ENCODE results near the gene ZDHHC6.
"Not testable (repeated sequence)": the region's sequence is repeated elsewhere in the genome, so short reads cannot be mapped to it uniquely, and the experiment has no call there.

Gene ZDHHC6

DNA sequence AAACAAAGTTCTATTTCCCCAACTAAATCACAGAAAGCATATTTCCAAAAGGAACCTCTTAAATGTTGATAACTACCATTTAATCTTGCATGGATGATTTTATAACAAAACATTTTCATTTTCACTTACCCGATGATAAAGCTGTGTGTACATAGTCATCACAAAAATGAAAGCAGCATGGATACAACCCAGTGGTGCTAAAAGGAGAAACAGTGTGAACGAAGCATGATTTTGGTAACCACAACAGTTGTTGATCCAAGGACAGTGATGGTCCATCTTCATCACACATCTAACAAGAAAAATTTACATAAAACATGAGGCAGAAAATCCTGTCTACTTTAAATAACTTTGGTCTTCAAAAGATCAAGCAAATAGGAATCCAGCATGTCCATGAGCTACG, 4.7 kb downstream of the ZDHHC6 start:
- DNase-seq = no peak

DNA sequence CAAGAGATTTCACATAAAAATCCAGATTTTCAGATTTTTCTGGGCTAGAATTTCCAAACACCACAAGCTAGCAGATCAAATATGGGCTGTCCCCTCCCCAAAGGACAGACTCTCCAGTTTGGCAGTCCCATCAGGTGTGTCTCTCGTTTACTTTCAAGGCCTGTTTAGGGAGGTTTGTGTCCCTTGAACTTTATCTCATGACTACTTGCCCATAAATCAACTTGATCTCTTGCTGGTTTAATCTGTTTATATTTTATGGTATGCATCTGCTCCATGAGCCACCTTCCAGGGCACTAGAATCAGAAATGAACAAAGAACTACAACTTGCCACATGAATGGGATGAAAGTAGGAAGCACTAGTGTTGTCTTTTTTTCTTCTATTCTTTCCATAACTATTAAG, 5.2 kb downstream of the ZDHHC6 start:
- no peak for DNase-seq

DNA sequence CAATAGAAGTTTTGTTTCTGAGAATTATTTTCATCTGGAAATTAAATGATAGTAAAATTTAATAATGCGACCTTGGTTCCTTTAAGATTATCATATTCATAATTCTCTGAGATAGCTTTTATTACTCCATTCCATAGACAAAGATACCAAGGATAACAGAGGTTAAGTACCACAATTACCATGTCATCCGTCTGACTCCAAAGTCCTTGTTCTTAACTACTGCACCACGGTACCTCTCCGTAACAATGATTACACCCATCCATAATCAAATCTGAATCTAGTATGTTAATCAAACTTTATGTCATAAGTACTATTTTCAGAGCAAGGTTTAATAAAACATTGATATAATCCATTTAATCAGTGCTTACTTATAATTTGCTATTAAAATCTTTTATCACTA, 8.4 kb downstream of the ZDHHC6 start:
- DNase-seq = no peak

DNA sequence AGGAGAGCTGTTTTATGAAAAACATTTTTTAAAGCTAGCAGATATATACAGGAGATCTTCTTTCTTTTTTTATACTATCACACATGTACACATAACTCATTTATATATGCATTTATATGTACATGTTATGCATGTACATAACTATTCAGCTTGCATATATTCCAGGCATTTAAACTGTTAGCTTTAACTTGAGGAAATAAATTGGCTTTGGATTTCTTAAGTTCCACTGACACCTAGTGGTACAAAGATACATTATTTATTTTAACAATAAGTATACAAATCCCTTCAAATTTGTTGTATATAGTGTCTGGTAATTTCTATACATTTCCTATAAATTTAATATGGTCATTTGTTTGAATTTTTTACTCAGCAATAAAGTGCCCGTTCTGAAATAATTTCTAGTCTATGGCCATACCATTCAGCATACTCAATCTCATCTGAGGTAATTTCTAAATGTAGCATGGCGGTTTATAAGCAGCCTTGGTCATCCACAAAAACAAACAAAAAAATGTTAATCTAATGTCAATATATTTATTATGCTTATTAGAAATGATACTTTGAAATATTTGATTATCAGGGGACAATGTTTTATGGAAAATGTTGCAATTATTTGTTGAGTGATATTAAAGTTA, 11.6 kb downstream of the ZDHHC6 start:
- DNase-seq = no peak

DNA sequence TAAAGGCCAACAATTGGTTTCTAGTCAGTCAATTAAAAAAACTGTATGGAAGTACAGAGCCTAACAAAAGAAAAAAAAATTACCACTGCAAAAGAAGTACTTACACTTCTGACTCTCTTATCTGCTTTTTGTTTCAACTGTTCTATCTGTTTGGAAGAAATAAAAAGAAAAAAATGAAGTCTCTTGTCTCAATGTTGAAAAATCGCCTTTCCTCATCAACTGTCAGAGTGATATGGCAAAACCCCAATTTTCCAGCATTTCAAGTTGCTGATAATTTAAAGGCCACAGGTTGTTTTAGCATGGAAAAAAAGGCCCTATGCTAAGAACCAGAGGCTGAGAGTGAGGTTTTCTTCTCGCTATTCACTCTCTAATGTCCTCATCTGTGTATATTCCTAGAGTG, 13.6 kb downstream of the ZDHHC6 start:
- DNase-seq = no peak

DNA sequence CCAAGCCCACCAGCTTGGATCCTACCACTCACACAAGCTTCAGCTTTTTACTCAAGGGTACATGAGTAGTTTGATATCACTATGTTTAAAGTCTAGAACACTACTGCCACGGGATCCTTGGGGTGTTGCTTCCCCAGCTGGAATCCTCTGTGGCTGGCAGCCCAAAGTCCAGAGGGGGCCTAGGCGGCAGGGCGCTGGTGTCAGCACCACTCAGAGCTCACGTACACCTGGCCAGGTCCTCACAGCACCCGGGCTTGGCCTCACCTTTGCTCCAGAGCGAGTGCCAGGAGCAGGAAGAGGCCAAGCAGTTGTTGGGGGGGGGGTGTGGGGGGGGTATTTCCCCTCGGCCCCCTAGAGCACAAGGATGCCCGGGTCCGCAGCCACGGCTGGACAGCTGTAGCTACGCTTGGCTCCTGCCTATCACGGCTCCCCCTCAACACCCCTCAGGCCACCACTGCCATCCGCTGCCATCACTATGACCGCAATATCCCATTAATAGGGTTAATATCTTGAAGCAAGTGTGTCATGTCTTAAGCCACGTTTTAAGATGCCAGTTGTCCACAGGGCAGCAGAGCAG, 17.0 kb downstream of the ZDHHC6 start:
- no peak for DNase-seq

DNA sequence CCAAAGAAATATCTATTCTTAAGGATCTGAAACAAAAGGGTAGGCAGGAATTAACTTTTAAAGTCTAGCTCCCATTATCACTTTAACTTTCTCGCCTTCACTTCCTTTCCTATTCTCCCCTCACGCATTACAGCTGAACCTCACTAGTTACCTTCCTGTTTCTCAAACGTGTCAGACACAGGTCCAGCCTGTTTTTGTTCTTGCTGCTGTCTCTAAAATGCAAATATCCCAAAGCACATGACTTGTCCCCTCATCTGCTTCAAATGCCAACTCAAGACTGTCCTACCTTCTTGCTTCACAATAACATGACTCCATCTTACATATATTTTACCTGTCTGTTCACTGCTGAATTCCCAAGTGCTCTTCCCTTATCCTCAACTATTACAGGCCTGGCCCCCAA, 17.6 kb downstream of the ZDHHC6 start:
- no peak for DNase-seq

DNA sequence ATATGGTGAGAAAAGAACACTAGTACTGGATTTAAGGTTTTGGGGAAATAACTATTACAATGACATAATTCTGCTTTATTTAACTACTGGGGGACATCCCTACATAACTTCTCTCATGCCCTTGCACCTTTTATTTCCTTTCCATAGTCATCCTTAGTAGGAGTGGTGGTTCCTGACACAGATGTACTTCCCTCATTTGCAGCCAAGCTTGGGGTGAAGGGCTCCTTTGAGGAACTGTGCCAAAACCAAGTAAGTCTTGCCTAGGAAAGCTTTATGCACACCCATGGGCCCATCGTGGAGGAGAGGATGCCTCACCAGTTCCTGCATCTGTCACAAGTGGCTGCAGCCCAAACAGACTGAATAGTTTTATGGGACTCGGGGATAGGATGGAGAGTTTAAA, 20.6 kb downstream of the ZDHHC6 start:
- no peak for DNase-seq

DNA sequence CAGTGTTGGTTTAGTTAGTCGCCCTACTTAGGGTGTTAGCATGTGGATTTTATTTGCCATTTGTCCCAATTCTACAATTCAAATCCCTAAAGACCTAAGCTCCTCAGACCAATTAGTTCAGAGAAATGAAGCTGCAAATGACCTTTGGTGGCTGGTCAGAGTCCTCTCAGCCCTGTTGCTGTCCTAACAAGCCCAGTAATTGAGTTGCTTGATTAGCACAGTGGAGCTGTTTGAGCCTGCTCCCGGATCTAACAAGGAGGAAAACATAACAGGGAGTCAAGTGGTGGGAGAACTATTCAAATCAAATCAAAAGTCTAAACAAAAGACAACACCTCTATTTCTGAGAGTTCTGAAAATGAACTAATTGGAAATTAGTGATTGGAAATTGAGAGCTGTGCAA, 22.1 kb downstream of the ZDHHC6 start:
- DNase-seq = no peak

DNA sequence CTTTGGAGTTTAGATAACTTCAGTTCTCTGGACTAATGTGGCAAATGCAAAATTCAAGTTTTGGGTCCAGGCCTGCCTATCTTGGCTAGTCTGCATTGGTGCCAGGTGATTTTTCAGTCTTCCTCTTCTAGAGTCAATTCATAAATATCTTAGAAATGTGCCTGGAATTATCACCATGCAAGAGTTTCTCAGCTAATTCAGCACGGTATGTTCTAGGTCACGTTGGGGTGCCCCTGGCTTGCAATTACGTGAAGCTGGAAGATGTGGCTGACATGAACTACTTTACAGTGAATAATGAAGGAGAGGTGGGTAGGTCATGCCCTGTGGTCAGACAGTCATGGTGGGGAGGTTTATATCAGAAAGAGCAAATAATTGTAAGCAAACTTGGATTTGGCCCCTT, 25.0 kb downstream of the ZDHHC6 start:
- DNase-seq = no peak

DNA sequence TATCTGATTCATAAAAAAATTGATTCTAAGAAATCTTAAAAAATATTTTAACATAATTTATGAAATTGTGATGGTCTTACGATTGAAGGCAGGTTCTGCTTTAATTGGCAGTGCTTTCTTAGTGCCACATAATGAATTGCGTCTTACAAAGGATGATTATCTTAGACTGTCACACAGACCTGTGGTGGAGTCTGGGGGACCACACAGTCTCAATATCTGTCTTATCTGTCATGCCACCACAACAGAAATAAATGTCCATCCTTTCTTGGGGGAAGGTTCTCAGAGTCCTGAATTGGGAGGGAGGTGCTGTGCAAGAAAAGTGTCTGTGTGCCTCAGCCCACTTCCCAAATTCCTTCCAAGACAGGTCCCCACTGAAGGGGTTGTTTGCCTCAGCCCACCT, 34.0 kb downstream of the ZDHHC6 start:
- no peak for DNase-seq

DNA sequence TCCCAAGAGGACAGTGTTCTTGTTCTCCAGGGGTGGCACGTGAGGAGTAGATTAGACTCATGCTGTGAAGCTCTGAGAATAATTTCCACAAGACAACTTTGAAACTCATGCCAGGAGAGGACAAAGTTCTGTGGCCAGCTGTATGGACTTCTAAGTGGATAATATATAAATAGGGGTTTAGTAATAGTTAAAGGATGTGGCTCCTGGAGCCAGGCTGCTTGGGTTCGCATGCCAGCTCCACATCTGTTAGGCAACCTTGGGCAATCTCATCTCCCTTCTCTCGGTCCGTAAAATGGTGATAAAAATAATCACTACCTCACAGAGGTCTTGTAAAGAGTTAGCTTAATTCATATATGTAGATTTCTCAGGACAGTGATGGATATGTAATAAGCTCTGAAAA, 37.0 kb downstream of the ZDHHC6 start:
- DNase-seq = no peak

DNA sequence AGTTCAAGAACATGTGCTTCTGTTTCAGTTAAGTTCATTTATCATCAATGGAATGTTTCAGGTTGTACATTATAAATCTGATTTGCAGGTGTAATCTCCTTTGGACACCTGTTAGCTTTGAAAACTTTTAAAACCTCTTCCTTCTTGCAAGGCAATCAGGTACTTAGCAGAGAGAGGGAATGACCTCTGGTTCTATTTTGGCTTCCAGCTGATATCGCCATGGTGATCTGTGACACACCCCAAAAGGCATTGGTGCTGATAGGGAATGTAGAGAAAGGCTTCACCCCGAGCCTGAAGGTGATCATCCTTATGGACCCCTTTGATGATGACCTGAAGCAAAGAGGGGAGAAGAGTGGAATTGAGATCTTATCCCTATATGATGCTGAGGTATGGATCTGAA, 37.4 kb downstream of the ZDHHC6 start:
- DNase-seq = no peak

DNA sequence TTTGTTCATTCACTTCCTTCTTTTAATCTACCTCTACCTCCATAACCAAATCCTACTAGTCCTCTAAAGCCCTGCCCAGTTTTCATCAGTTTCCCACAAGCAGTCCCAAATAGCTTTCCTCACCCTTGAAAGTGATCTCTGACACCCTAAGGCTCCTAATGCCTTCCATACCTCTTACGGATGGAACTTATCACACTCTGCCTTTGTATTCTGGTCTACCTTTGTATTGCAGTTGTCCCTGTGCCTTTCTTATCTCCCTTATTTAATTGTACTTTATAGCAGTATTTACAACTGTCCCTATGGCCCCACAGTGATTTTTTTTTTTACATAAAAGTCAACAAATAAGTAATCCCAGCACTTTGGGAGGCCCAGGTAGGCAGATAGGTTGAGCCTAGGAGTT, 39.0 kb downstream of the ZDHHC6 start:
- DNase-seq = no peak

DNA sequence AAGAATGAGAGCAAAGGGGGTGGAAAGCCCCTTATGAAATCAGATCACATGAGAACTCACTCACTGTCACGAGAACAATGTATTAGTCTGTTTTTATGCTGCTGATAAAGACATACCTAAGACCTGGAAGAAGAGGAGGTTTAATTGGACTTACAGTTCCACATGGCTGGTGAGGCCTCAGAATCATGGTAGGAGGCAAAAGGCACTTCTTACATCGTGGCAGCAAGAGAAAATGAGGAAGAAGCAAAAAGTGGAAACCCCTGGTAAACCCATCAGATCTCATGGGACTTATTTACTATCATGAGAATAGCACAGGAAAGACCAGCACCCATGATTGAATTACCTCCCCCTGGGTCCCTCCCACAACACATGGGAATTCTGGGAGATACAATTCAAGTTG, 39.9 kb downstream of the ZDHHC6 start:
- DNase-seq = not testable (repeated sequence)

DNA sequence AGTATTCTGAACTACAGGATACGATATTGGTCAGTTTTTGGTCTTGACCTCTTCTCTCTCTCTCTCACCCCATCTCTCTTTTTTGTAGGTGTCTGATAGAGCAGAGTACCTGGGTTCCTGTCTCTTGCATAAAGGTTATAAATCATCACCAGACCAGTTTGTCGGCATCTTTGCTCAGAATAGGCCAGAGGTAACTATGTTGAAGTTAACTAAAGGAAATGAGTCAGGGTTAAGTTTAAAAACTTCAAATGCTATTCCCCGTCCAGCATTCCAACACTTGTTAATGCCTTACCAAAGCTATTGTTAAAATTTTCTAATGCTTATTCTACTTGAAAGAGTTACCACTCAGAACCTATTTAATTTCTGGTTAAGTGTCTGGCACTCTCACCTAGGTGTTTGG, 42.1 kb downstream of the ZDHHC6 start:
- DNase-seq = no peak

DNA sequence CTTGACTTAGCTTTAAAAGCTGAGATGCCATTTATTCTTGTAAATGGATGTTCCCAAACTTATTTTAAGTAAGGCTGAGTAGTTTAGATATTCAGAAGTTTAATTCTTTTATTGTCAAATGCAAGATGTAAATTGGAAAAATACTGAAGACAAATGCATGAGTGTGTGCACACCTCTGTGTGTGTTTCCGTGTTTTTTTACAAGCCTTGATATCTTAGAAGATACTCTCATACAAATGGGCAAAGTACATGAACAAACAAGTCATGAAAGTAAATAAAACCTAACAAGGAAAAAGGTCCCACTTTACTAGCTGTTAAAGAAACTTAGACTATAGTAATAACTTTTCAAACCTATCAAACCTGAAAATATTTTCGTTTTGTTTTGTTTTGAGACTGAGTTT, 43.8 kb downstream of the ZDHHC6 start:
- no peak for DNase-seq

DNA sequence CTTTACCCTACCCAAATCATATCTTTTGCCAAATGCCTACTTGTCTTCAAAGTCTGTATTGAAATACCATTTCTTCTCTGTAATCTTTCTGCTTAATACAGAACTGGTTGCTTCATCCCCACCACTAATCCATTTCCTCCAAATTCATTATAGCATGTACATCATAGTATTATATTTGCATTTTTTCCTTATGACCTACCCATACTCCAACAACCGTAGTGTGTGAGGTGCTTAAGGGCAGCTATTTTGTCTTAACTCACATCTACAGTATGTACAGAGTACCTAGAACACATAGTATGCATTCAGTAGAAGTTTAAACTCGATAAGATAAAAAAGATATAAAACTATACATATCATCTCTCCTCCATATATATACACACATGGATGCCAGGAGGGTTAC, 49.1 kb downstream of the ZDHHC6 start:
- DNase-seq = no peak

DNA sequence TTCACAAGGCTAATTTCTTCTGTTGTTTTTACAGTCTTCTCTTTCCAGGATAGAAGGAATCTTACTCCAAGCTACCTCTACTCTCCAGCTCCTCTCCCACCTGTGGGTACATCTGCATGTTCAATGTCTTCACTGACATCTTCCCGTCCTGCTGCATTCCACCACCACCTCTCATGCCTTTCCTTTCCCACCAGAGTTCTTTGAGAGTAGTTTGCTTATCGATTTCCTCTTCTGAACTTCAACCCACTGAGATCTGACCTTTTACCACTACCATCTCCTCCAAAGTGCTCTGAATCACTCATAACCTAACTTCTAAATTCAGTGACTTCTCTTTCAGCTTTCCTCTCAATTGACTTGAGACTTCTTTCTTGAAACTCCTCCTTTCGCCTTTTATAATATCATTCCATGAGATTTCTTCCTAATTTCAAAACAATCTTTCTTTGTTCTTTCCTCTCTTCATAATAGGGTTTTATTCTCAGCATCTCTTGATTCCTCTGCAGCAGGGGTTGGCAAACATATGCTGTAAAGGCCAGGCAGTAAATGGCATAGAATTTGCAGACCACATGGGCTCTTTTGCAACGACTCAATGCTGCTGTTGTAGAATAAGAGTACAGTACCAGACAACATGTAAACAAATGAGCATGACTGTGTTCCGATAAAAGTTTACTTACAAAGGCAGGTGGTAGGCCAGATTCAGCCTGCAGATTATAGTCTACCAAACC, 50.7 kb downstream of the ZDHHC6 start:
- no peak for DNase-seq

DNA sequence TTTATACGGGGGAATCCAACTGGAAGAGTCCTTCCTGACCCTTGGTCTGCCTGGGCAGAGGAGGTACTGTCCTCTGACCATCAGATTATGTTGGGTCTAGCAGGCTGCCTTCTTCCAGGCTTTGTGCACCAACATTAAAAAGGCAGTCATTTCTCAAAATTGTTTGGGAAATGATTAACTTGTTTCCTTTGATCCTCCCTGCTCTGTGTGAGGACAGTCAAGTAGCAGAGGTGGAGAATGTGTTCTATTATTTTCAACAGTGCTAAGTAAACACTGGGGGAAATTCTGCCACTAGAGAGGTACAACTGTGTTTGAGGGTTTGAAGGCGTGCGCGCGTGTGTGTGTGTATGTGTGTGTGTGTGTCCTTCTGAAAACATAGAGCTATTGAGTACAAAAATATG, 52.2 kb downstream of the ZDHHC6 start:
- no peak for DNase-seq

DNA sequence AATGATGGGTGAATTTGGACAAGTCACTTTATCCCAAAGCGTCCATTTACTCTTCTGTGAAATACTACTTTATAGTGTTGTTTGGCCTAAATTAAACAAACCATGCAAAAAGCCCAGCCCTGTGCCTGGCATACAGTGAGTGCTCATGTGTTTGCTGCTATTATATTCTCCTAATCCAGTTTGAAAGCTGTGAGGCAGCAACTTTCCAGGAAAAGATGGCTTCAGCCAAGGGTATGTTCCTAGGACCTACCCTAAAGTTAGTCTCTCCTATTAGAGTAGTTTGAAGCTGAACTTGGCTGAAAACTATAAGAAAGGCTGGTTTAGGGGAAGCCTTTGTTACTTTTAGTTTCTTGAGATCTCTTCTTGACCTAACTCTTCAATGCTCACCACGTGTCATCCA, 52.9 kb downstream of the ZDHHC6 start:
- DNase-seq = no peak

DNA sequence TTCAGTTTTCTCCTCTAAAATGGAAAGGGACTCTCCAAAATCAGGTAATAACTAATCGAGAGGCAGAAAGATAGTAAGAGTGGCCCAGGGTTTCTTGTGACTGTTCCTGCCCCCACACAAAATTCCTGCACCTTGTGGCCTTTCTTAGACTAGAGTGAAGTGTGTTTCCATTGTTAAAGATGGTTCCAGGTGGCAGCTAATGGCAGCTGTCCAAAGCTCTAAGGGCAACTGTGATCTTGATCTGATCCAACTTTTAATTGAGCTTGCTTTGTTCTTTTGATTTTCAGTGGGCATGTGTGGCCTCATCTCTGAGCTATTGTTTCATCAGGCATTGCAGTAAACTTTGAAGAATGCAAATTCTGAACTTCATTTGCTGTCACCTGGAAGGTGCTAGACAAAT, 53.4 kb downstream of the ZDHHC6 start:
- no peak for DNase-seq

DNA sequence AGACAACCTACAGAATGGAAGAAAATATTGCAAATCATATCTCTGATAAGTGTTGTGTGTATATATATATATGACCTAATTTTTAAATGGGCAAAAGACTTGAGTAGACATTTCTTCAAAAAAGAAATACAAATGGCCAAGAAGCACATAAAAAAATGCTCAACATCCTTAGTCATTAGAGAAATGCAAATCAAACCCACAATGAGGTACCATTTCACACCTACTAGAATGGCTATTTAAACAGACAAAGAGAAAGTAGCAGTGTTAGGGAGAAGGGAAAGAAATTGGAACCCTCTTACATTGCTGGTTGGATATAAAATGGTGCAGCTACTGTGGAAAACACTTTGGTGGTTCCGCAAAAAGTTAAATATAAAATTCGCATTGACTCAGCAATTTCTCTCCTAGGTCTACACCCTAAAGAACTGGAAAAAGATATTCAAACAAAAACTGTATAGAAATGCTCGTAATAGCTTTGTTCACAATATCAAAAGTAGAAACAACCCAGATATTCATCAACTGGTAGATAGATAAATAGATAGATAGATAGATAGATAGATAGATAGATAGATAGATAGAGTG, 56.5 kb downstream of the ZDHHC6 start:
- no peak for DNase-seq

DNA sequence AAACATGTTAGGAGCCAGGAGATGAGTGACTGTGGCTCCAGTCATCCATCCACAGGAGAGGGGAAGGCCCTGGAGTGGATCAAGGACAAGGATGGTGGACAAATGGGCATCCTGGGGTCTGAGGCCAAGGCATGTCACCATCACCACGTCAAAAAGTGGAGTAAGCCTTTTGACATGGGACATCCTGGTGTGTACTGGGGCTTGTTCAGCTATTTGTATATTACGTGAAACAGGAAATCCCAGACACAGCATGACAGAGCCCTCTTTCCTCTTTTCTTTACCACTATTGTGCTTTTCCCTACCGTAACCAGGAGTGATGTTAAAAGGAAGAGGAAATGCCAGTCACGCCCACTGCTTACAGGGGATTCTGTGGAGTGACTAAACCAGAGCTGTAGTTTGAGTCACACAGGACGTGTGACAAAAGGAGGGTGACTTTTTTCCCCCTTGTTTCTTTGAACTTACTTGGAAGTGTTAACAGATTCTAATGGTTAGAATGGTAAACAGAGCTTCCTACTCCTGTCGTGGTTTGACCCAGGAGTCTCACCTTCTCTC, 57.4 kb downstream of the ZDHHC6 start:
- no peak for DNase-seq
